WTC11 (cell line): ENCODE measurements around the gene IQCC. TPM values are rescaled to one million over a fixed set of nuclear protein-coding genes. Genes with fewer than 3 reads are reported as not detected.
A peak's percentile ranks its signal among the peaks of the same experiment; 100 is the strongest.

Source experiments
- ATAC-seq: fragments of 200-7000 bp; cut with Tn5 transposase; 2 replicates; pipeline ENCODE4 v1.10.0; 2021; ENCODE audit warnings: mild to moderate bottlenecking, moderate library complexity
- CTCF ChIA-PET: fragments of 300-600 bp; sonication (Branson Sonifier 250); formaldehyde crosslinking; loops from one replicate; lab custom pipeline; 2021; ENCODE audit warnings: antibody characterized with exemption; lab: Charles Lee
- POLR2A ChIA-PET: fragments of 350-600 bp; sonication (Branson Sonifier 250); formaldehyde crosslinking; loops from one replicate; lab custom pipeline; 2021; ENCODE audit warnings: antibody characterized with exemption; lab: Charles Lee
- DNase-seq: peaks from one replicate; pipeline ENCODE4 v3.0.0; 2021; ENCODE audit warnings: low spot score
- H3K27ac Mint-ChIP-seq: 2 replicates; pipeline ENCODE4 v1.8.0; 2021; ENCODE audit warnings: mixed read lengths
- H3K27me3 Mint-ChIP-seq: 2 replicates; pipeline ENCODE4 v1.8.0; 2021; ENCODE audit warnings: low read depth, mild to moderate bottlenecking, moderate library complexity, mixed read lengths
- H3K36me3 Mint-ChIP-seq: 2 replicates; pipeline ENCODE4 v1.8.0; 2021; ENCODE audit warnings: mixed read lengths
- H3K4me1 Mint-ChIP-seq: 2 replicates; pipeline ENCODE4 v1.8.0; 2022; ENCODE audit warnings: mixed read lengths
- H3K4me3 Mint-ChIP-seq: 2 replicates; pipeline ENCODE4 v1.8.0; 2021; ENCODE audit warnings: mild to moderate bottlenecking, moderate library complexity, mixed read lengths
- H3K9me3 Mint-ChIP-seq: 2 replicates; pipeline ENCODE4 v1.8.0; 2021; ENCODE audit warnings: mixed read lengths
- AR ChIP-seq: fragments of 250-450 bp; sonication (Bioruptor Pico); IDR thresholded peaks from 2 replicates; pipeline ENCODE4 v1.9.0; 2021; ENCODE audit warnings: mild to moderate bottlenecking
- ARID4B ChIP-seq: sonication (generic); formaldehyde crosslinking; IDR thresholded peaks from 2 replicates; pipeline ENCODE4 v1.8.0; 2023; ENCODE audit warnings: missing genetic modification reagents, mild to moderate bottlenecking, borderline replicate concordance
- CREM ChIP-seq: sonication (generic); formaldehyde crosslinking; IDR thresholded peaks from 2 replicates; pipeline ENCODE4 v1.8.1; 2022; ENCODE audit warnings: mild to moderate bottlenecking, missing genetic modification reagents, moderate library complexity
- E2F1 ChIP-seq: sonication (generic); formaldehyde crosslinking; IDR thresholded peaks from 2 replicates; pipeline ENCODE4 v1.8.0; 2022; ENCODE audit warnings: mild to moderate bottlenecking, missing genetic modification reagents
- ERG ChIP-seq: fragments of 250-450 bp; sonication (Bioruptor Pico); IDR thresholded peaks from 2 replicates; pipeline ENCODE4 v1.8.0; 2021; ENCODE audit warnings: mild to moderate bottlenecking
- GRHL2 ChIP-seq: fragments of 250-450 bp; sonication (Bioruptor Pico); IDR thresholded peaks from 2 replicates; pipeline ENCODE4 v1.8.0; 2022; ENCODE audit warnings: mild to moderate bottlenecking, moderate library complexity; ENCODE audit not compliant: insufficient replicate concordance, severe bottlenecking
- GTF2I ChIP-seq: fragments of 250-450 bp; sonication (Bioruptor Pico); conservative IDR thresholded peaks from 2 replicates; pipeline ENCODE4 v1.4.0; 2021; ENCODE audit warnings: mild to moderate bottlenecking
- IRF2 ChIP-seq: sonication (generic); formaldehyde crosslinking; IDR thresholded peaks from 2 replicates; pipeline ENCODE4 v1.8.0; 2022; ENCODE audit warnings: low read depth, missing genetic modification reagents, borderline replicate concordance
- MXD4 ChIP-seq: fragments of 250-450 bp; sonication (Bioruptor Pico); IDR thresholded peaks from 2 replicates; pipeline ENCODE4 v1.8.0; 2021; ENCODE audit warnings: mild to moderate bottlenecking, moderate library complexity, borderline replicate concordance
- NFYB ChIP-seq: sonication (generic); formaldehyde crosslinking; conservative IDR thresholded peaks from 2 replicates; pipeline ENCODE4 v1.8.0; 2022; ENCODE audit warnings: low read depth, missing genetic modification reagents
- PREB ChIP-seq: sonication (generic); formaldehyde crosslinking; IDR thresholded peaks from 2 replicates; pipeline ENCODE4 v1.8.1; 2022; ENCODE audit warnings: mild to moderate bottlenecking, missing genetic modification reagents, moderate library complexity, borderline replicate concordance
- SMAD3 ChIP-seq: sonication (generic); formaldehyde crosslinking; IDR thresholded peaks from 2 replicates; pipeline ENCODE4 v1.8.0; 2022; ENCODE audit warnings: missing genetic modification reagents, mild to moderate bottlenecking, borderline replicate concordance
- TEAD1 ChIP-seq: sonication (generic); formaldehyde crosslinking; IDR thresholded peaks from 2 replicates; pipeline ENCODE4 v1.8.0; 2022; ENCODE audit warnings: mild to moderate bottlenecking, missing genetic modification reagents
- TEAD4 ChIP-seq: sonication (generic); formaldehyde crosslinking; IDR thresholded peaks from 2 replicates; pipeline ENCODE4 v1.8.0; 2022; ENCODE audit warnings: mild to moderate bottlenecking, missing genetic modification reagents
- USF1 ChIP-seq: sonication (generic); formaldehyde crosslinking; IDR thresholded peaks from 2 replicates; pipeline ENCODE4 v1.8.0; 2022; ENCODE audit warnings: mild to moderate bottlenecking, missing genetic modification reagents
- ZBTB43 ChIP-seq: sonication (generic); formaldehyde crosslinking; IDR thresholded peaks from 2 replicates; pipeline ENCODE4 v1.8.1; 2023; ENCODE audit warnings: mild to moderate bottlenecking, missing genetic modification reagents
- ZNF138 ChIP-seq: sonication (generic); formaldehyde crosslinking; conservative IDR thresholded peaks from 2 replicates; pipeline ENCODE4 v1.8.1; 2022; ENCODE audit warnings: mild to moderate bottlenecking, moderate library complexity, missing genetic modification reagents
- ZNF396 ChIP-seq: fragments of 250-450 bp; sonication (Bioruptor Pico); IDR thresholded peaks from 2 replicates; pipeline ENCODE4 v1.8.0; 2021; ENCODE audit warnings: mild to moderate bottlenecking, moderate library complexity, borderline replicate concordance
- ZNF425 ChIP-seq: fragments of 250-450 bp; sonication (Bioruptor Pico); conservative IDR thresholded peaks from 2 replicates; pipeline ENCODE4 v1.9.0; 2021; ENCODE audit warnings: mild to moderate bottlenecking
- ZNF671 ChIP-seq: fragments of 250-450 bp; sonication (Bioruptor Pico); IDR thresholded peaks from 2 replicates; pipeline ENCODE4 v1.8.0; 2021; ENCODE audit warnings: mild to moderate bottlenecking
- total RNA-seq: library from RNA; stranded (reverse); gene quantifications from 3 replicates; pipeline ENCODE4 v1.2.3, GENCODE V29; 2021

IQCC gene
- total RNA-seq, 1 experiment from 2014 or later = 5.2 TPM

GRCh38 chr1:32231843-32232432, 26.5 kb downstream of the IQCC start:
- Mint-ChIP-seq H3K36me3 (peaks cover 48% of the 10 kb centered on the region), H3K4me1 (peaks cover 5% of the 10 kb centered on the region), H3K27me3 (no peaks in the 10 kb centered on the region), H3K9me3 (no peaks in the 10 kb centered on the region), H3K27ac (peak overlapping the region; percentile 45; the same call in 1 of the 2 replicates), H3K4me3 (no peak overlapping the region)
- TF ChIP-seq ZNF671 (no peak), PREB (CRISPR knock-in tag) (no peak), ZBTB43 (CRISPR knock-in tag) (no peak), ZNF138 (CRISPR knock-in tag) (no peak), IRF2 (CRISPR knock-in tag) (no peak), ERG (CRISPR knock-in tag) (no peak), ZNF396 (CRISPR knock-in tag) (no peak), E2F1 (no peak), MXD4 (no peak), GTF2I (CRISPR knock-in tag) (no peak), NFYB (no peak), ARID4B (CRISPR knock-in tag) (no peak), TEAD4 (no peak), CREM (CRISPR knock-in tag) (no peak), AR (CRISPR knock-in tag) (no peak), ZNF425 (CRISPR knock-in tag) (no peak), USF1 (CRISPR knock-in tag) (no peak), SMAD3 (no peak), TEAD1 (CRISPR knock-in tag) (no peak), GRHL2 (CRISPR knock-in tag) (no peak)
- ChIA-PET CTCF (interaction anchor here (1.3 to 3.1 kb wide), 2 partner anchors 16 kb away, joined by 4 to 10 read pairs; no protein-coding TSS in a partner anchor), POLR2A (no interaction called here)
- DNase-seq = no peak
- ATAC-seq = no peak
